Ammon's horn (tissue), 1 donor: ENCODE data around the gene ZNF385B.

Source experiments
- DNase-seq: peaks from one replicate; pipeline ENCODE4 v3.0.0-alpha.2; 2016; ENCODE audit warnings: low spot score

The ZNF385B gene

GRCh38 chr2:179745635-179746256 is 115.7 kb downstream of the ZNF385B start:
- peak; percentile 9 for DNase-seq

DNA sequence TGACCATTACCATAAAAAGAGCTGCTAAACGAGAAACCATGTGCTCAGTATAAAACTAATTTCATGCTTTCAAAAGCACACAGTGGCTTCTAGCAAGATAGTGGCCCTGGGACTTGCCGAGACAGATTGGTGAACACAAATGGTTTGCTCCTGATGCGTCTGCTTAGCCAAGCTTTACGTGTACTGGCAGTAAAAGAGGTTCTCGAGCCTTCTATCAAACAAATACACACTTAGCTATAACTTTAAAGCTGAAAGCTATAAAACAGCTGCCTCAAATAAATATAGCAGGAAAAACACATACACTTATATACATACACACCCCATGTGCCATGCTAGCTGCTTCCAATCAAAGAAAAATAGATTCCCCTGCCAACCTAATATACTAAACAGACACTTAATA is 117.0 kb downstream of the ZNF385B start:
- no peak for DNase-seq

- no peak for DNase-seq
Measured at GRCh38 chr2:179741317-179741716, 120.1 kb downstream of the ZNF385B start.

DNA sequence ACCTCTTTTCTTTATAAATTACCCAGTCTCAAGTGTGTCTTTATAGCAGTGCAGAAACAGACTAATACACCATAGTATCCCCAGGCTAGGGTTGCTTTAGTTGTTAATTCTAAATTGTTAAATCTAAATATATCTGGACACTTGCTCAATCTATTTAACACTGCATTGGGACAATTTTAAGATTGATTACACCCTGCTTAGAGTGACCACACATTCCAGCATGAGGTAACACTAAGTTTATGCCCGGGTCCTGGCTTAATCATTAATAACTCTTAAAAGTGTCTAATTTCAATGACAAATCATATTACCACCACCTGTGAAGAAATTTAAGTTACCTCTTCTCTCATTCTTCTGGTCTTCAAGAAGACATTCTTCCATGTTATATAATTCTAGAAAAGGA is 131.4 kb downstream of the ZNF385B start:
- no peak for DNase-seq

DNA sequence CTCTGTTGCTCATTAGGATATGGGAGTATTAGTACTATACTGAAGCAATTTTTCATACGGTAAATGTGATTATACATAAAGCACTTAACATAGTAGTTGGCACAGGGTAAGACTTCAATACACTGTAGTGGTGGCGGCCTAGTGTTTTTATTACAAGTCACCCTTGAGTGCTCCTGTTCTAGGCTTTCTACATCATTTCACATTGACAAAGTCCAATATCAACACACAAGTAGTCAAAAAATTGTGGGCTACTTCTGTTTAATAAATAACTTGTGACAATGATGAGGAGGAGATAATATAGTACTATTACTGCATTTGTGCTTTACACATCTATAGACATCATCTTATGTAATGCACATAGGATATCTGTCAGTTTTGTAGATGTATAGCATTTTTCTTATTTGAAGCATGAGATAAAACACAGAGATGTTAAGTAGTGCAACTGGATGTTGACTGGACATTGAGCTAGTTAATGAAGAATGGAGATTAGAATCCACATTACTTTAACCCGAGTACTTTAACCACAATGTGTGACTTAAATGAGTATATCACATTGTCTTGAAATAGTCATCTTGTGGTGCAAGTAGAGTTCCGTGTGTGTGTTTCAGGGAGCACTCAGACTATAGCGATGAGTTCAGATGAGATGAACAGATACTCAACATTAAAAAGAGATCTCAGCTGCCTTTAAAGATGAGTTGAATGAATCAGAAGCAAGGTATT is 134.8 kb downstream of the ZNF385B start:
- no peak for DNase-seq

GRCh38 chr2:179724403-179724802 is 137.0 kb downstream of the ZNF385B start:
- DNase-seq: no peak

- no peak for DNase-seq
Measured at GRCh38 chr2:179720173-179720772, 141.1 kb downstream of the ZNF385B start.

- DNase-seq: no peak
Measured at GRCh38 chr2:179715871-179716270, 145.5 kb downstream of the ZNF385B start.

- no peak for DNase-seq
Measured at GRCh38 chr2:179715196-179715595, 146.2 kb downstream of the ZNF385B start.

DNA sequence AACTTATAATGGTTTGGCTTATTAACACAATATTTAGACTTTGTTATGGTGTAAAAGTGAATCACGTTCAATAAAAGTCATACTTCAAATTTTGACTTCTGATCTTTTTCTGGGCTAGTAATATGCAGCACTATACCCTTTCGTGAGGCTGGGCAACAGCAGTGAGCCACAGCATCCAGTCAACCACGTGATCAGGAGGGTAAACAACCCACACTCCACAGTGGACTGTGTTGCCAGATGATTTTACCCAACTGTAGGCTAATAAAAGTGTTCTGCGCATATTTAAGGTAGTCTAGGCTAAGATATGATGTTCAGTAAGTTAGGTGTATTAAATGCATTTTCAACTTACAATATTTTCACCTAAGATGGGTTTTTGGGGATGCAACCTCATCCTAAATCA is 148.6 kb downstream of the ZNF385B start:
- no peak for DNase-seq

DNA sequence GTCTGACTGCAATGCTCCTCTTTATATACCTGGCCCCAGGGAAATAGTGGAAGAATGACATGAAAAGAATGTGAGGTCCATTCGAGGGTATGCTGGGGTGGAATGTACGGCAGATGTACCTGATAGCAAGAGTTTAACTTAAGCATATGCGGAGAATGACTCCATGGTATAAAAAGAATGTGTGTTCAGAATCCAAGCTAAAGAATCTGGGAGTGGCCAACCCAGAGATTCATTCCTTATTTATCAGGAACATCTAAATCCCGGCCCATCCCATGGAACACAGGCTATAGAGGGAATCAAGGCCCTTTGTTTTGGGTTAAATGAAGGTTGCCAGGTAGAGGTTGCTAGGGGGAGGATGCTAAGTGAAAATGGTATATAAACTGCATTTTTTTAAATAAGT is 150.0 kb downstream of the ZNF385B start:
- no peak for DNase-seq

DNA sequence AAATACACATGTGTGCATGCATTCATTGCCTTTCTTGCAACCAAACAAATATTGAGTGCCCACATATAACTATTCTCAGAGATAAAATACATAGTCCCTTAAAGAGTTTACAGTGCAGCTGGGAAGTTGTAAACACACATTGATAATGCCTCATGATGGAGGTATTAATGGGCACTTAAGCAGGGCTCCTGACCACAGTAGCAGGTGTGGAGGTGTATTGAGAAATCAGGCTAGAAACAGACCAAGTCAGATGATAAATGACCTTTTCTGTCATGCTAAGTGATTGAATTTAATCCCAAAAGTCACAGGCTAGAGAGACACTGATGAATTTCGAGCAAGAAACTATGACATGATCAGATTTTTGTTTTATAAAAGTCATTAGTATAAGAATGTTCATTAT is 157.7 kb downstream of the ZNF385B start:
- DNase-seq: no peak

GRCh38 chr2:179702912-179703311 is 158.5 kb downstream of the ZNF385B start:
- DNase-seq: no peak

DNA sequence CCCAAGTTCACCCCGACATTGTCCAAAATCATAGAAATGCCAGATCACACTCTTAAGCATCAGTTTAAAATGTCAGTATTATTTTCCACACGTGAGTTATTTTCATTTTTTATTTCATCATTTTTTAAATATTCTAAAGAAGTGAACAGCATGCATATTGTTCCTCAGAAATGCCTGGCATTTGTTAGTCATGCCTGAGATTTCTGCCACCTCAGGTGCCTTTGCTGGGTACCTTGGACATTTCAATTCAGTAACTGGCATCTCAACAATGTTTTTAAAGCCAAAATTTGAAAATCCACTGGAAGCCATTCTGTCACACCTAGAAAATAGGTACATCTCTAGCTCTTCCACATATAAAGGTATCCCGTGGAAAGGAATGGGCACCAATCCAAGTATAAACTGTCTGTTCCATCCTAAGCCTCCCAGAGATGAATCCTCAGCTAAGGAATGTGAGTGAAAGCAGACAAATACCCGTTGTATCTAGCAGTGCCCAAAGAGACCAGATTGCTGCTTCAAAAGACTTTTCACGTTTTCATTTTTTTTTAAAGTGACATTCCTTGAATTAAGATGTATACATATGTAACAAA is 159.8 kb downstream of the ZNF385B start:
- DNase-seq: no peak

DNA sequence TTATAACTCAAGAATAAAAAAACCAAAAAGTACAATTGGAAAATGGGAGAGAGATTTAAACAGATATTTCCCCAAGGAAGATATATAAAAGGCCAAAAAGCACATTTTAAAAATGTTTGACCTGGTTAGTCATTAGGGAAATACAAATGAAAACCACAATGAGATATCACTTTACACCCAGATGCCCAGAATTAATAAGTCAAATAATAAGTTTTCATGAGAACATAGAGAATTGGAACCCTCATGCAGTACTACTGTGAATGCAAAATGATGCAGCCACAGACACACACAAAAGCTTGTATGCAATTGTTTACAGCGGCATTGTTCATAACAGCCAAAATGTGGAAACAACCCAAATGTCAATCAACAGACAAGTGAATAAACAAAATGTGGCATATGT is 165.9 kb downstream of the ZNF385B start:
- DNase-seq: no peak

DNA sequence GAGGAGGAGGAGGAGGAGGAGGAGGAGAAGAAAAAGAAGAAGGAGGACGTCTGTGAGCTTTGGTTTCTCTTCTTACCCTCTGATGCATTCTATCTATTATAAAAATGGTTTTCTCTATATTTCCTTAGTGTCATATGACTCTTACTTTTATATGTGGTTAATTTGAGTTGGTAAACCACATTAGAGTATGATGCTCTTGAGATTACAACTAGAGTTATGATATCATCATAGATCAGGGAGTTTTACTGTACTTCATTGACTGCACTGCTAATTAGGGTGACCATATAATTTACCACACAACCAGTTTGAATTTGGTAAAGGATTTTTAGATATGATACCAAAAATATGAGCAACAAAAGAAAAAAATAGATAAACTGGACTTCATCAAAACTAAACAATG is 166.4 kb downstream of the ZNF385B start:
- no peak for DNase-seq

- no peak for DNase-seq
Measured at GRCh38 chr2:179692610-179693009, 168.8 kb downstream of the ZNF385B start.

- no peak for DNase-seq
Measured at GRCh38 chr2:179692043-179692442, 169.4 kb downstream of the ZNF385B start.

GRCh38 chr2:179691235-179691634 is 170.2 kb downstream of the ZNF385B start:
- no peak for DNase-seq

DNA sequence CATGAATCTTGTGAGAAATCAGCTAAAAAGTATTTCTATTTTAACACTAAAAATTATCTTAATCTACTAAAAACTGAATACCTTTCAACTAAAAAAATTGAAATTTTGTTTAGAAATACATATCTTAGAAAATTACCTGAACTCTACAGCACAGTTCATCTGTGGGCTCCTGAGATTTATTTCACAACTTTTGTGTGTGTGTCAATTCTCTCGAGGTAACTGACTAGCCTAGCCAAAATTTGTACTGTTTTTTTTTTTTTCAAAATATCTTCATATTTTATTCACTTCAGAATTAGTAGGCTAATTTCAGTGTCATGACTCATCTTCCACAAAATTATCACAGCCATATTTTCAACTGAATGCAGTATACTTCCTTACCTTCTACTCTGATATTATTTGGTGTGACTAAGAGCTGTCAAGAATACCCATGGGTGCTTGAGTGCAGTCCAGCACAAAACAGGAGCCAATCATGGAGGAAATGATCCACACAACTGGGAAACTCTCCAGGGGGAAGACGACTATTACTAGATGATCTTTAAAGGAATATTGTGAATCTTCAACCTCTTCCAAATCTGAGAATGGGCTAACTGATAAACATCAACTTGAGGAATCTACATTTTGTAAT is 174.6 kb downstream of the ZNF385B start:
- DNase-seq: no peak

GRCh38 chr2:179686069-179686468 is 175.3 kb downstream of the ZNF385B start:
- DNase-seq: no peak

DNA sequence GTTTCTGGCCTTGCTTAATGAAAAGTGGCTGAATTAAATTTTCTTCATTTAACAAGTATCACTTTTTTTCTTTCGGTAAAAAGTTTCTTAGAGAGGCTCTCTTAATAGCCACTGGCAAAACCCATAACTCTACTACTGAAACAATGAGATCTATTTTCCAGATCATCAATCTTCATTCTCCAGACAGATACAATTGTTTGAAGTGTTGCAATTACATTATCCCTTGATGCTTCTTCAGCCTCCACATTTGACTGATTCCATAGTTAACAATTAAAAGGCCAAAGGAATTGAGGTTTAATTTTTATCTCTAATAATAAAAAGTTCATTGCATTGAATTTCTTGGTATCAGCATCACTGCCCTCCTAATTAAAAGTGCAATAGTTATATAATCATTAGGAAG is 176.3 kb downstream of the ZNF385B start:
- DNase-seq: no peak

DNA sequence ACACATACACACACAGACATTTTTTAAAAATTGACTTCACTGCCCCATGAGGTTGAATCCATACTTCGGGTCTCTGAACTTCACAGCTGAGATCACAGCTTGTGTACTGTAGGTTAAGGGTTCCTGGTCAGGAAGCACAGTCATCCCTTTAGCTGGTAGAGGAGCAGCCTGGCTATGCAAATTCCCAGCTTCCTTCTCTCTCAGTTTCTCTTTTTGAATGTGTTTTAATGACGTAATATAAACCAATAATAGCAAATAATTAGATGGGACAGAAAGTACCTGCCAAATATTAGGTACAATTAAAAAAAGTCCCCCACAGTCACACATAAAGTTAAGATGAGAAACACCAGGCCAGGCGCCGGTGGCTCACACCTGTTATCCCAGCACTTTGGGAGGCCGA is 178.7 kb downstream of the ZNF385B start:
- DNase-seq: no peak
